Kidney epithelial cell (primary cell): ENCODE data around the gene SPRR2E. TPM values are rescaled to one million over a fixed set of nuclear protein-coding genes. Genes with fewer than 3 reads are reported as not detected.
"Not testable (repeated sequence)": the region's sequence is repeated elsewhere in the genome, so short reads cannot be mapped to it uniquely, and the experiment has no call there.

Source experiments
- DNase-seq: peaks from one replicate; pipeline ENCODE4 v3.0.0-alpha.2; 2010; ENCODE audit warnings: low read depth
- H3K27me3 ChIP-seq: 2 replicates; pipeline ENCODE4 v1.6.0; 2011; ENCODE audit warnings: low read length; ENCODE audit not compliant: control insufficient read depth, insufficient read depth
- H3K36me3 ChIP-seq: 2 replicates; pipeline ENCODE4 v1.5.1; 2011; ENCODE audit warnings: low read length; ENCODE audit not compliant: control insufficient read depth, insufficient read depth
- H3K4me3 ChIP-seq: 2 replicates; pipeline ENCODE4 v1.5.1; 2011; ENCODE audit warnings: low read depth, mild to moderate bottlenecking, control low read depth, low read length
- total RNA-seq: library from RNA; depleted of rRNA; stranded (reverse); fragments of >200 nt; gene quantifications from 2 replicates; pipeline ENCODE4 v1.2.3, GENCODE V29; 2015
- TF ChIP-seq, protein P1 (sequence below): IDR thresholded peaks from 2 replicates; pipeline ENCODE4 v1.5.1; 2011; ENCODE audit warnings: mild to moderate bottlenecking, moderate library complexity, low read length, control low read depth, inconsistent platforms; ENCODE audit not compliant: insufficient read depth, poor library complexity, severe bottlenecking

SPRR2E gene
- total RNA-seq, 1 donor from 2014 or later: not detected

DNA sequence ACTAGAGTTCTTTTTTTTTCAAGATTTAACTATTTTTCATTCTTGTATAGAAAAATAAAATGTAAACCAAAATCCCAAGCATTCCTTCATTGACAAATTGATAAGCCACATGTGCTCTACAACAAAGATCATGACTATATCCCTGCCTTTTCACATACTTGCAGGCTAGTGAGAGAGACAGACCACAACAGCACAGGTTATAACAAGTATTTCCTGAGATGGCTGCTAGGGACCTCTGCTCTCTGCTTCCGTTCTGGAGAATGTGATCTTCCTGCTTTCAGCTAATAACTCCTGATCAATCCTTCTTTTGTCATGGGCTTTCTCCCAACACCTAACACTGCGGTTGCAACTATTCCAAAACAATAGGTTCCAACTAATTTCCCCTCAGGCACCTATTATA, 33.0 kb upstream of the SPRR2E start:
- Histone ChIP-seq H3K36me3 (no peaks in the 10 kb centered on the region), H3K27me3 (peaks cover 2% of the 10 kb centered on the region), H3K4me3 (no peak overlapping the region)
- no peak for DNase-seq
- TF ChIP-seq, protein P1, sequence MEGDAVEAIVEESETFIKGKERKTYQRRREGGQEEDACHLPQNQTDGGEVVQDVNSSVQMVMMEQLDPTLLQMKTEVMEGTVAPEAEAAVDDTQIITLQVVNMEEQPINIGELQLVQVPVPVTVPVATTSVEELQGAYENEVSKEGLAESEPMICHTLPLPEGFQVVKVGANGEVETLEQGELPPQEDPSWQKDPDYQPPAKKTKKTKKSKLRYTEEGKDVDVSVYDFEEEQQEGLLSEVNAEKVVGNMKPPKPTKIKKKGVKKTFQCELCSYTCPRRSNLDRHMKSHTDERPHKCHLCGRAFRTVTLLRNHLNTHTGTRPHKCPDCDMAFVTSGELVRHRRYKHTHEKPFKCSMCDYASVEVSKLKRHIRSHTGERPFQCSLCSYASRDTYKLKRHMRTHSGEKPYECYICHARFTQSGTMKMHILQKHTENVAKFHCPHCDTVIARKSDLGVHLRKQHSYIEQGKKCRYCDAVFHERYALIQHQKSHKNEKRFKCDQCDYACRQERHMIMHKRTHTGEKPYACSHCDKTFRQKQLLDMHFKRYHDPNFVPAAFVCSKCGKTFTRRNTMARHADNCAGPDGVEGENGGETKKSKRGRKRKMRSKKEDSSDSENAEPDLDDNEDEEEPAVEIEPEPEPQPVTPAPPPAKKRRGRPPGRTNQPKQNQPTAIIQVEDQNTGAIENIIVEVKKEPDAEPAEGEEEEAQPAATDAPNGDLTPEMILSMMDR: no peak

DNA sequence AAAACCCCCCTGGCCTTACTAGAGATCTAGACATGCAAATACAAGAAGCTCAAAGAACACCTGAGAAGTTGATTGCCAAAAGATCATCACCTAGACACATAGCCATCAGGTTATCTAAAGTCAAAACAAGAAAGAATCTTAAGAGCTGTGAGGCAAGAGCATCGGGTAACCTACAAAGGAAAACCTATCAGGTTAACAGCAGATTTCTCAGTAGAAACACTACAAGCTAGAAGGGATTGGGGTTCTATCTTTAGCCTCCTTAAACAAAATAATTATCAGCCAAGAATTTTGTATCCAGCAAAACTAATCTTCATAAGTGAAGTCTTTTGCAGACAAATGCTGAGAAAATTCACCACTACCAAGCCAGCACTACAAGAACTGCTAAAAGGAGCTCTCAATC, 31.2 kb upstream of the SPRR2E start:
- TF ChIP-seq, protein P1: no peak
- Histone ChIP-seq H3K27me3 (peaks cover 2% of the 10 kb centered on the region), H3K4me3 (no peak overlapping the region), H3K36me3 (no peaks in the 10 kb centered on the region)
- no peak for DNase-seq

DNA sequence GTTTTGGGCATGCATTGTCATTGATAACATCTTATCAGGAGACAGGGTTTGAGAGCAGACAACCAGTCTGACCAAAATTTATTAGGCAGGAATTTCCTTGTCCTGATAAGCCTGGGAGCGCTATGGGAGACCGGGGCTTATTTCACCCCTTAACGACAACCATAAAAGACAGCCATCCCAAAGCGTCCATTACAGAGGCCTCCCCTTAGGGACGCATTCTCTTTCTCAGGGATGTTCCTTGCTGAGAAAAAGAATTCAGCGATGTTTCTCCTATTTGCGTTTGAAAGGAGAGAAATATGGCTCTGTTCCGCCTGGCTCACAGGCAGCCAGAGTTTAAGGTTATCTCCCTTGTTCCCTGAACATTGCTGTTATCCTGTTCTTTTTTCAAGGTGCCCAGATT, 29.5 kb upstream of the SPRR2E start:
- H3K36me3 ChIP-seq, DNase-seq, H3K4me3 ChIP-seq, H3K27me3 ChIP-seq: not testable (repeated sequence)

DNA sequence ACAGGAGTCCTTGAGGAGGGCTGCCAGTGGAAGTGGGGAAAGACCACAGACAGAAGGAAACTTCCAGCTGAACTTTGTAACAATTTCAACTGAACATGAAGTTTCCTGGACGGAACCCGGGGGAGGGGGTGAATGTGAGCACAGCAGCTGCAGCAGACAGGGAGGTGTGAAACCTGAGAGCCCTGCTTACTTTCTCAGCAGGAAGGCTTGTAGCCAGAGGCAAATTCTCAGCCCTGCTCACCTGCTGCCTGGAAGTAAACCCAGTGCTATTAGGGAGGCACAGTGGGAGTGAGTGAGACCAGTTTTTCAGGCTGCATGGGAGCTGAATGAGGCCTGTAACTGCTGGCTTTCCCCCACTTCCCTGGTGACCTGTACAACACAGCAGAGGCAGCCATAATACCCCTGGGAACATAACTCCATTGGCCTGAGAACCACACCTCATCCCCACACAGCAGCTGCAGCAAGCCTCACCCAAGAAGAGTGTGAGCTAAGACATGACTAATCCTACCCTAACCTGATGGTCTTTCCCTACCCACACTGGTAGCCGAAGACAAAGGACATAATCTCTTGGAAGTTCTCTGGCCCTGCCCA, 28.6 kb upstream of the SPRR2E start:
- Histone ChIP-seq H3K4me3 (no peak overlapping the region), H3K27me3 (peaks cover 2% of the 10 kb centered on the region), H3K36me3 (no peaks in the 10 kb centered on the region)
- DNase-seq: peak; percentile 12
- TF ChIP-seq, protein P1: no peak

DNA sequence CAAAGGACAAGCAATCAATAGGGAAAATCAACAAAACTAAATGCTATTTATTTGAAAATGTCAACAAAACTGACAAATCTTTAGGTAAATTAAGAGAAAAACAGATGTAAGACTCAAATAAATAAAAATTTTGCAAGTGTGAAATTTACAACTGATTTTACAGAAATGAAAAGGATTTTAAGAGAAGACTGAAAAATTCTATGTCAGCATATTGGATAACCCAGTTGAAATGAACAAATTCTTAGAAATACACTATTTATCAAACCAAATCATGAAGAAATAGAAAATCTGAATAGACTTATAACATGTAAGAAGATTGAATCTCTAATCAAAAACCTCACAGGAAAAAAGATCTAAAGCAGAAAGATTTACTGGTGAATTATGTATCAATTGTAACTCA, 26.6 kb upstream of the SPRR2E start:
- TF ChIP-seq, protein P1: no peak
- H3K4me3 ChIP-seq: no peak overlapping the region
- DNase-seq: no peak
- peaks cover 2% of the 10 kb centered on the region for H3K27me3 ChIP-seq
- no peaks in the 10 kb centered on the region for H3K36me3 ChIP-seq

DNA sequence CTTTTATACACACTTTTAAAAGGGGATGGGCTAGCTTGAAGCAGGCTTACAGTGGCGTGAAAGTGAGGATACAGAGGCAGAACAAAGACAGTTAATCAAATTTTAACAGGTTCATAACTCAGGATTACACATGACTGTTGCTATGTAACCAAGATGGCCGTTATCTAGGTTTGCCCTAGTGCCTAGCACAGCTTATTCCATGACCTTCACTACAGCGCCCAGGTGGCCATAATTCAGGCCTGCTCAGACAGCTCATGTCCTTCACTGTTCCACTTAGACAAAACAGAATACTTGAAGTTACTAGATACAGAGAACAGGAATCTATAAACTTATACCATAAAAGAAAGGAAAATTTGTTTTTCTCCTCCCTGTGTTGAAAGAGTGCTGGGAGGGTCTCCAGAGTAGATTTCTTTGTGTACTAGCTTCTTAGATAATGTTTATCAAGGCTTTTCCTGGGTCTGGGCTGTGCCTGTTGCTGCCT, 25.2 kb upstream of the SPRR2E start:
- Histone ChIP-seq H3K36me3 (no peaks in the 10 kb centered on the region), H3K27me3 (no peaks in the 10 kb centered on the region), H3K4me3 (no peak overlapping the region)
- TF ChIP-seq, protein P1: no peak
- DNase-seq: no peak

DNA sequence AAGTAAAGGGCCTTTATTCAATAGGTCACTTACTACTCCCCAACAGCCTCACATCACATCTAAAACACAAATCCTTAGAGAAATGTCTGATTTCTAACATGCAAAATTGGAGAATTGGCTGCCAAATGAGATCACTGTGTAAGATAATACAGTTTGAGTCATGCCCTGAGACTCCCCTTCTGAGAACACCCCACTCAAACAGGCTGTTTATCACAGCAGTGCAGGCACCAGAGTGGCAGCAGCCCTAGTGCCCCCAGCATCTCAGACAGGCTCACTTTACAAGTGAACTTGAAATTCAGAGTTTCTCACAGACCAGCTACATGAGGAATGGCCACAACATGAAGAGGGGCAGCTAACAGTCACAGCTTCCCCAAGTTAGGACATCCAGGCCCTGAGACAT, 20.9 kb upstream of the SPRR2E start:
- not testable (repeated sequence) for H3K36me3 ChIP-seq, H3K27me3 ChIP-seq, DNase-seq, H3K4me3 ChIP-seq
